Ovary (tissue), 9 donors: ENCODE data around the gene CEP83. TPM values are rescaled to one million over a fixed set of nuclear protein-coding genes. Genes with fewer than 3 reads are reported as not detected.
A peak's percentile ranks its signal among the peaks of the same experiment; 100 is the strongest.

Experiments
- DNase-seq, 5 donors: peaks; one replicate each; pipeline ENCODE4 v3.0.0-alpha.2; 2019 to 2020
- H3K27ac ChIP-seq, 2 donors: fragments of 200-600 bp; one replicate each; pipeline versions ENCODE4 v1.5.1 to v1.8.0; 2019 to 2022
- H3K27me3 ChIP-seq: fragments of 200-600 bp; one replicate; pipeline ENCODE4 v1.8.0; 2022
- H3K36me3 ChIP-seq: fragments of 200-600 bp; sonication (generic); one replicate; pipeline ENCODE4 v1.5.1; 2019
- H3K4me1 ChIP-seq: one replicate; pipeline ENCODE4 v1.8.1; 2013; ENCODE audit warnings: mild to moderate bottlenecking, moderate library complexity; ENCODE audit not compliant: insufficient read depth
- H3K4me3 ChIP-seq: fragments of 200-600 bp; sonication (generic); one replicate; pipeline ENCODE4 v1.5.1; 2017
- H3K9me3 ChIP-seq, 2 donors: fragments of 200-600 bp in 1 of 2; sonication (generic) in 1 of 2; one replicate each; pipeline versions ENCODE4 v1.5.1 to v1.8.1; 2013 to 2019; ENCODE audit warnings: mild to moderate bottlenecking in 1 of 2, moderate library complexity in 1 of 2
- EP300 ChIP-seq: sonication (generic); formaldehyde crosslinking; IDR thresholded peaks from one replicate; pipeline ENCODE4 v1.6.1; 2017; ENCODE audit warnings: antibody characterized with exemption
- POLR2A ChIP-seq: fragments of 450-650 bp; IDR thresholded peaks from one replicate; pipeline ENCODE4 v1.6.1; 2017; ENCODE audit warnings: antibody characterized with exemption, mild to moderate bottlenecking, moderate library complexity
- WGBS, 3 donors: extraction: QIAGEN DNeasy Blood & Tissue Kit in 1 of 3; methylation state at CpG; one replicate each; pipeline versions ENCODE4 v1.1.5 to v1.1.7; 2013 to 2017; 5-methylcytosine and 5-hydroxymethylcytosine counted together
- intact Hi-C, 4 donors: fragments of 100-400 bp; cut with DNase I; formaldehyde crosslinking; loops; one replicate each; pipeline versions ENCODE4 v1.11.0 to v1.15.1; 2022 to 2023
- polyA plus RNA-seq, 2 donors: library from polyadenylated mRNA; stranded (reverse); fragments of 200-250 nt in 1 of 2; fragments of 350-450 nt in 1 of 2; fragmentation: Illumina TruSeq in 1 of 2; extraction: RNeasy Lipid Tissue Mini Kit (QIAGEN cat#74804) in 1 of 2; gene quantifications; one replicate each; pipeline ENCODE4 v1.2.3, GENCODE V29; 2013 to 2014
- total RNA-seq, 7 donors: library from RNA; depleted of rRNA in 2 of 7; stranded (reverse); fragments of >200 nt in 2 of 7; fragmentation: NEBNext Ultra II Directional in 3 of 7; extraction: Animal tissue kit (Norgen Biotek cat#: 25700) in 3 of 7; gene quantifications; one replicate each; pipeline versions ENCODE4 v1.1.0 to v1.2.4, GENCODE V29; 2016 to 2023
- TF ChIP-seq, protein P1 (sequence below), 3 donors: fragments of 450-650 bp in 2 of 3; fragments of 200-600 bp in 1 of 3; IDR thresholded peaks; one replicate each; pipeline versions ENCODE4 v1.5.1 to v1.8.0; 2016 to 2022; ENCODE audit warnings: antibody characterized with exemption in 3 of 3, mild to moderate bottlenecking in 1 of 3
- donor health status: DM: no; HTN: no; CAD: no; lungs with moderate emphysema.
- donor health status: DM: no; HTN: no; CAD: no.
- donor health status: Bipolar disorder and iron deficiency.
- donor health status: DM: yes; HTN: yes; CAD: no.
- donor health status: DM: no; HTN: no; CAD: no.
- donor health status: DM: yes; HTN: yes; CAD: no.

The CEP83 gene
- total and polyA plus RNA-seq, 9 donors: 5.5 to 47.6 (median 17.3) TPM

DNA sequence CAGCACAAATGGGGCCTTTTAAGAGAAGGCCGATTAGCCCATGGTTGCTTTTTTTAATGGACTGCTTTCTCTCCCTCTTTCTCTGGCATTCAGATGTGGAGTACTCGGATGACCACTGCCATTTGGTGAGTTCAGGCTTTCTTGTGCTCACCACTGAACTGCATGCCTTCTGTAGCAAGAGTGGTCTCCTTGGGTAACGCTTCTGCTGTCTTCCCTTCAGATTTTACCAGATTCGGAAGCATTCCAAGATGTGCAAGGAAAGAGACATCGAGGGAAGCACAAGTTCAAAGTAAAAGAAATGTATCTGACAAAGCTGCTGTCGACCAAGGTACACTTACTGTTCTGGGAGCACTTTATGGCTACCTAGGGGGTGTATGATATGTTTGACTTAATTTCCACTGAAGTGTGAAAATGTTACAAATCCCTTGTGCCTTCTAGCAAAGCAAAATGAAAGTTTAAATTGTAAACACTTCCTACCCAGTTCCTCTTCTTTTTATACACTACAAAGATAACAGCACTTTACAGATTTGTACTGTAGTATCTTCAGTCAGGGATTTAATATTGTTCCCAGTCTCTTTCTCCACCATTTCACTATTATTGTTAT, 162.5 kb downstream of the CEP83 start:
- 82 to 90% (median 86%) methylated on average over 6 of the region's 6 CpGs for WGBS, 3 donors
- Histone ChIP-seq H3K36me3 (no peaks in the 10 kb centered on the region), H3K4me1 (no peaks in the 10 kb centered on the region), H3K27me3 (no peaks in the 10 kb centered on the region), H3K4me3 (no peak overlapping the region), H3K9me3 (no peaks in the 10 kb centered on the region), H3K27ac (no peak overlapping the region)
- no peak for TF ChIP-seq EP300
- no peak for TF ChIP-seq POLR2A
- TF ChIP-seq, protein P1, sequence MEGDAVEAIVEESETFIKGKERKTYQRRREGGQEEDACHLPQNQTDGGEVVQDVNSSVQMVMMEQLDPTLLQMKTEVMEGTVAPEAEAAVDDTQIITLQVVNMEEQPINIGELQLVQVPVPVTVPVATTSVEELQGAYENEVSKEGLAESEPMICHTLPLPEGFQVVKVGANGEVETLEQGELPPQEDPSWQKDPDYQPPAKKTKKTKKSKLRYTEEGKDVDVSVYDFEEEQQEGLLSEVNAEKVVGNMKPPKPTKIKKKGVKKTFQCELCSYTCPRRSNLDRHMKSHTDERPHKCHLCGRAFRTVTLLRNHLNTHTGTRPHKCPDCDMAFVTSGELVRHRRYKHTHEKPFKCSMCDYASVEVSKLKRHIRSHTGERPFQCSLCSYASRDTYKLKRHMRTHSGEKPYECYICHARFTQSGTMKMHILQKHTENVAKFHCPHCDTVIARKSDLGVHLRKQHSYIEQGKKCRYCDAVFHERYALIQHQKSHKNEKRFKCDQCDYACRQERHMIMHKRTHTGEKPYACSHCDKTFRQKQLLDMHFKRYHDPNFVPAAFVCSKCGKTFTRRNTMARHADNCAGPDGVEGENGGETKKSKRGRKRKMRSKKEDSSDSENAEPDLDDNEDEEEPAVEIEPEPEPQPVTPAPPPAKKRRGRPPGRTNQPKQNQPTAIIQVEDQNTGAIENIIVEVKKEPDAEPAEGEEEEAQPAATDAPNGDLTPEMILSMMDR (IDR thresholded peaks at IDR 0.05): no peak
- no peak for DNase-seq
- intact Hi-C loops: no loop called here

DNA sequence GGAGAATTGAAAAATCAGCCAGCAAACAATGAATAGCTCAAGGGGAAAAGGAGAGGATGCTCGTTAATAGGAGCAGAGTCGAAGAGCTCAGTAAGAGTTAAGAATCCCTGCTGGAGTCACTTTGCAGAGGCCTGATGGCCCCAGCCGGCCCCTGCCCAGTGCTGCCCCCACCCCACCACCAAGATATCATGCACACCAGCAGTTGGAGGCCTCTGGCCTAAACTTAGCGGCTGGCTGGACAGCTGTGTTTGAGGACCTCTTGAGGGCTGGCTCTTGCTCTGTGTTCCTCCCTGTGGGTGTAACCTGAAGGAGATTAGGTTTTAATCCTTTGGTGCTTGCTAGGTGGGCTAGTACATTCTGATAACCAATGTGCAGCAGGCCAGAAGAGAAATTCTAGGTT, 169.3 kb downstream of the CEP83 start:
- DNase-seq: peak in 1 of 5 donors; percentile 40
- H3K27ac ChIP-seq: peak overlapping the region; percentile 41 to 47
- no peak overlapping the region for H3K4me3 ChIP-seq
- H3K9me3 ChIP-seq: no peaks in the 10 kb centered on the region
- intact Hi-C loops: no loop called here
- H3K36me3 ChIP-seq: no peaks in the 10 kb centered on the region
- peaks cover 7% of the 10 kb centered on the region for H3K4me1 ChIP-seq
- WGBS, 3 donors: 19 to 31% (median 26%) methylated on average over 4 of the region's 4 CpGs
- TF ChIP-seq, protein P1 (IDR thresholded peaks at IDR 0.05): no peak
- TF ChIP-seq POLR2A: no peak
- no peak for TF ChIP-seq EP300
- H3K27me3 ChIP-seq: no peaks in the 10 kb centered on the region

DNA sequence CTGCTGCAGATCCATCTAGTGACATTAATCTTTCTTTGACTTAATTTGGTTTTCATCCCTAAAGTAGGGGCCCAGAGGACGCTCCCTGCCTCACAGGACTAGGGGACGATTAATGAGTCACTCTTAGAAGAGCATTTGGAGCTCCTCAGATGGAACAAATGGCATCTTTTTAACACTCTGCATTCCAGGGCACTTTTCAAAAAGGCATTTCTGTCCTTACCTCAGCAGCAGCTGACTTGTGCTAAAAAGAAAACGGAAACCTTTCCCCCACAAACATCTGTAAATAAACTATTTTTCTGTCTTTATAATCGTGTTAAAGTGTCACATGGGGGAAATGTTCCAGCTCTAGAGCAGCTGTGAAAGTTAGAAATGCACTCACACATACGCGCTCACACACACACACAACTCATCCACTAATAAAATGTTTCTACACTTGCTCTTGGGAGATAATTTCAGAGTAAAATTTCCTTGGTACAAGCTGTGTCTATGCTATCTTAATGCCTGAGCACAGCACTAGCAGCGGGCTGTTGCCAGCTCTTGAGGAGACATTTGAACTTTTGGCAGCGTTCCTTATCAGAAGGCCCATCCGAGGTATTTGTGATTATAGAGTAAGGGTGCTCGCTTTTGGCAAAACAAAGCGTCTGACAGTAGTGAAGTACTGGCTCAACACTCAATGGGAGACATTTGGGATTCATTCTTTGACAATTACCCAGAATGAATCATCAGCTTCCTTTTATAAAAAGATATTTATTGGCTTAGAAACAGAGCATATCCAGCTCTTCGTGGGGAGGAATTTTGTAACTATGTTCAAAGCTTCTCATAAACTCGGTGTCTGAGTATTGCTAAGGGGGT, 170.0 kb downstream of the CEP83 start:
- DNase-seq: peak; percentile 33 to 68 (median 64)
- intact Hi-C loops: no loop called here
- H3K27me3 ChIP-seq: no peaks in the 10 kb centered on the region
- WGBS, 3 donors: 8 to 13% (median 9%) methylated on average over 13 of the region's 13 CpGs
- no peaks in the 10 kb centered on the region for H3K36me3 ChIP-seq
- H3K4me3 ChIP-seq: no peak overlapping the region
- no peak for TF ChIP-seq EP300
- no peak for TF ChIP-seq POLR2A
- TF ChIP-seq, protein P1 (IDR thresholded peaks at IDR 0.05): no peak
- peak overlapping the region in 1 of 2 donors; percentile 47 for H3K27ac ChIP-seq
- peaks cover 7% of the 10 kb centered on the region for H3K4me1 ChIP-seq
- no peaks in the 10 kb centered on the region for H3K9me3 ChIP-seq

DNA sequence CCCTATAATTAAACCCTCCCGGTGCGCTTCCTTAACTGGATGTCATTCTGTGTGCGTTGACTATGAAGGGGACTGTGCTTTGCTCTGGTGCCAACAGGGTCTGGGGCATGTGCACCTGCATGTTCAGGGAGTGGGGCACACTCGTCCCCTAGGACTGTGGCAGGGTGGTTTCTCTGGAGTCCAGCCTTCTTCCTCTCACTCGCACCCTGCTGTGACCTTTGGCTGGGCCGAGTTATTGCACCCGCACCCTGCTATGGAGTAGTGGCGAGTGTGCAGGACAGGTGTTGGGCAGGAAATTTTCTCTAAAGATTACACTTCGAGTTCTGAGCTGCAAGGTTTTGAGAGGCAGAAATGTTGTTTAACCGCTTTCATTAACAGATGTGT, 172.4 kb downstream of the CEP83 start:
- Histone ChIP-seq H3K4me1 (peaks cover 7% of the 10 kb centered on the region), H3K4me3 (no peak overlapping the region), H3K27me3 (no peaks in the 10 kb centered on the region), H3K9me3 (no peaks in the 10 kb centered on the region), H3K36me3 (no peaks in the 10 kb centered on the region), H3K27ac (no peak overlapping the region)
- 86 to 90% (median 88%) methylated on average over 10 of the region's 10 CpGs for WGBS, 3 donors
- intact Hi-C loops: no loop called here
- DNase-seq: no peak
- no peak for TF ChIP-seq POLR2A
- no peak for TF ChIP-seq EP300
- TF ChIP-seq, protein P1 (IDR thresholded peaks at IDR 0.05): no peak
